Measurements from ENCODE around the gene ADAM17.

- TF ChIP-seq NFRKB (IDR thresholded peaks at IDR 0.05) (no peak), HDGF (IDR thresholded peaks at IDR 0.05; ENCODE audit: borderline replicate concordance) (no peak), FOXA1 (IDR thresholded peaks at IDR 0.05) (no peak), FOXK2 (IDR thresholded peaks at IDR 0.05) (no peak), SP1 (IDR thresholded peaks at IDR 0.05) (no peak), BHLHE40 (IDR thresholded peaks at IDR 0.05; ENCODE audit: borderline replicate concordance) (no peak)
Observed at GRCh38 chr2:9556121-9556743, 602 bp upstream of the ADAM17 start.

Measured in HEK293T (cell line).